ENCODE data around the gene CRYBA2. TPM values are rescaled to one million over a fixed set of nuclear protein-coding genes. Genes with fewer than 3 reads are reported as not detected.

The CRYBA2 gene, protein sequence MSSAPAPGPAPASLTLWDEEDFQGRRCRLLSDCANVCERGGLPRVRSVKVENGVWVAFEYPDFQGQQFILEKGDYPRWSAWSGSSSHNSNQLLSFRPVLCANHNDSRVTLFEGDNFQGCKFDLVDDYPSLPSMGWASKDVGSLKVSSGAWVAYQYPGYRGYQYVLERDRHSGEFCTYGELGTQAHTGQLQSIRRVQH
- not detected in 2 replicates for total RNA-seq (2014; rRNA removed; shearing (Covaris generic))
- polyA plus RNA-seq (2016; fragmentation: Nextera tagmentation; extraction: Ambion mirVana), result not detected in 2 replicates
- long read RNA-seq, result 0 reads

DNA sequence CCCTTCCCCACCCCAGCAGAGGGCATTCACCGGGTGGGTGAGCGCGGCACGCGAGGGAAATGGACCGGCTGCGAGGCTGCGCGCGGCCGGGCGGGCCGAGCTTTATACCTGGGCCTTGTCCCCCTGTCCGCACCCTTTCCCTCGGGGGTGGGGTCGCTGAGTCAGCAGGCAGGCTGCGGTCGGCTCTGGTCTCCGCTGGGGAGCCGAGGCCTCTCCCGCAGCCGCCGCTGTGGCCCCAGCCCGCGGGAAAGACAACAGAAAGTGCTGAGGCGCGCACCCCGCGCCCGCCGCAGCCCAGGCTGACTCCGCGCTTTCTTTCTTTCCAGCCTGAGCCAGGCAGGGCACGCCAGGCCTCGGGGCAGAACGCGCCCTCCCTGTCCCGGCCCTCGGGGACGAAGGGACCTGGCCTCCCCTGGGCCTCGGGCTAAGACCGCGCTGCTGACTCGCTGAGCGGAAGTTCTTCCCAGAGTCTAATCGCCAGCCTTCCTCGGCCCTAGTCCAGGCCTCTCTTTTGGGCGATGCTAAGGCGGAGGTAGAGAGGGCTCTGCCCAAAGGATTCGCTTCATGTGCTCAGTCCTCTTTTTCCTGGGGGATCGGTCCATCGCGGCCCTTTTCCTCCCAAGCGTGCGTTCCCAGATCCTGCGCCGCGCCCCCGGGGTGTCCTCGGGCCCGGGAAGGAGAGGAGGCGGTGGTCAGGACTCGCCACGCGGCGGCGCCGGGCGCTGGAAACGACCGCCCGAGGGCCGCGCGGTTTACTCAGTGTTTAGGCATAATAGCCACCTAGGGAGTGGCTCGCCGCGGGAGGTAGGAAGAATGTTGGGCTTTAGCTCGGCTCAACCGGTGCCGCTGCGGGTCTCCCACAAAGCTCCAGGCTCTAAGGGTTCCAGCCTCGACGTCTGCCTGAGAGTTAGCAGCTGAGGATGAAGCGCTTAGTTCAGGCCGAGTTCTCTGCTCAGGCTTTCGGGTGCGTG is at the start of gene CRYBA2:
TSS of gene CRYBA2 (minus strand) at position 78 of the 971 bp plus-strand sequence. CDS start 246 bp downstream, outside the sequence.
- H3K4me2 ChIP-seq, result peak within 1 kb of the TSS; percentile 72
- peaks cover 99% of the 10 kb centered on the region for H3K27me3 Mint-ChIP-seq (ENCODE audit: insufficient read depth, low read depth, poor library complexity)
- ATAC-seq, result peak; percentile 38
- H2AFZ ChIP-seq, result no peak within 1 kb of the TSS
- TF ChIP-seq EZH2phosphoT487 (IDR thresholded peaks at IDR 0.05; ENCODE audit: unreplicated experiment) (peak; percentile 41), EZH2 (IDR thresholded peaks at IDR 0.05; ENCODE audit: low read depth, unreplicated experiment) (peak; percentile 92), CREB1 (CRISPR knock-in tag; IDR thresholded peaks at IDR 0.05; ENCODE audit: low read depth) (no peak)
- TF ChIP-seq, protein P1, sequence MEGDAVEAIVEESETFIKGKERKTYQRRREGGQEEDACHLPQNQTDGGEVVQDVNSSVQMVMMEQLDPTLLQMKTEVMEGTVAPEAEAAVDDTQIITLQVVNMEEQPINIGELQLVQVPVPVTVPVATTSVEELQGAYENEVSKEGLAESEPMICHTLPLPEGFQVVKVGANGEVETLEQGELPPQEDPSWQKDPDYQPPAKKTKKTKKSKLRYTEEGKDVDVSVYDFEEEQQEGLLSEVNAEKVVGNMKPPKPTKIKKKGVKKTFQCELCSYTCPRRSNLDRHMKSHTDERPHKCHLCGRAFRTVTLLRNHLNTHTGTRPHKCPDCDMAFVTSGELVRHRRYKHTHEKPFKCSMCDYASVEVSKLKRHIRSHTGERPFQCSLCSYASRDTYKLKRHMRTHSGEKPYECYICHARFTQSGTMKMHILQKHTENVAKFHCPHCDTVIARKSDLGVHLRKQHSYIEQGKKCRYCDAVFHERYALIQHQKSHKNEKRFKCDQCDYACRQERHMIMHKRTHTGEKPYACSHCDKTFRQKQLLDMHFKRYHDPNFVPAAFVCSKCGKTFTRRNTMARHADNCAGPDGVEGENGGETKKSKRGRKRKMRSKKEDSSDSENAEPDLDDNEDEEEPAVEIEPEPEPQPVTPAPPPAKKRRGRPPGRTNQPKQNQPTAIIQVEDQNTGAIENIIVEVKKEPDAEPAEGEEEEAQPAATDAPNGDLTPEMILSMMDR (conservative IDR thresholded peaks at IDR 0.05; ENCODE audit: low read depth in 2 of 2), result 0 out of 4 replicates have a peak, but pooled peaks of 1 of the 2 experiments have one; percentile 5
- no peak within 1 kb of the TSS for H3K27ac ChIP-seq (ENCODE audit: low read depth)
- H3K79me2 ChIP-seq (replicated peaks; ENCODE audit: insufficient read depth), result no peaks in the 10 kb centered on the region
- no peak within 1 kb of the TSS for H3K27ac Mint-ChIP-seq
- H3K4me3 Mint-ChIP-seq, result peak within 1 kb of the TSS; percentile 30; the same call in 1 of the 3 replicates
- peaks cover 100% of the 10 kb centered on the region for H3K27me3 ChIP-seq (ENCODE audit: insufficient read depth)
- H3K4me1 ChIP-seq (ENCODE audit: insufficient read depth), result peaks cover 21% of the 10 kb centered on the region
- peaks cover 5% of the 10 kb centered on the region for H3K4me1 Mint-ChIP-seq
- no peaks in the 10 kb centered on the region for H3K9me2 ChIP-seq (ENCODE audit: insufficient read depth)
- no peaks in the 10 kb centered on the region for H3K36me3 Mint-ChIP-seq (ENCODE audit: low read depth)
- DNase-seq (ENCODE audit: low spot score), result peak; percentile 59
- H3K4me3 ChIP-seq, result peak within 1 kb of the TSS; percentile 47
- no peaks in the 10 kb centered on the region for H3K36me3 ChIP-seq (ENCODE audit: insufficient read depth)
- peaks cover 7% of the 10 kb centered on the region; the same call in 1 of the 2 replicates for H3F3A ChIP-seq (replicated peaks; ENCODE audit: low read depth)
- H3K9me3 Mint-ChIP-seq, result no peaks in the 10 kb centered on the region; the same call in 2 of the 3 replicates
- peaks cover 10% of the 10 kb centered on the region; the same call in 1 of the 2 replicates for H4K20me1 ChIP-seq (replicated peaks; ENCODE audit: insufficient read depth)

DNA sequence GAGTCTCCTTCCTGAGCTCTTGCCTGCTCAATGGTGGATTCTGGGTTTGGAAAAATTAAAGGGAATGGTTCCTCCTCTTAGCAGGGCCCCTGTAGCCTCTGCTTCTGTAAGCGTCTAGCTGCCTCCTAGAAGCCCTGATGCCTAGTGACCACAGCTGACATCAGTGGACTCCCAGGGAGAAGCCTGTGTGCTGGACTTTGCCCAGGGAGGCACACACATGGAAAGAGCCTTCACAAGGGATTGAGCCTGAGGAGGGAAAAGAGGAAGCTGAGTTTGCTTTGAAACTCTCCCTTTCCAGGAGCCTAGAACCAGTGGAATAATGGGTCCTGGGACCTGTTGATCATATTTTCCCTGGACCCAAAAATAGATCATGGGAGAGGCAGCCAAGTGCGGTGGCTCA is 49.5 kb upstream of the CRYBA2 start:
- peaks cover 10% of the 10 kb centered on the region for H3K27me3 Mint-ChIP-seq (ENCODE audit: insufficient read depth, low read depth, poor library complexity)
- peaks cover 6% of the 10 kb centered on the region; the same call in 1 of the 3 replicates for H3K4me1 Mint-ChIP-seq
- no peak overlapping the region for H3K27ac ChIP-seq (ENCODE audit: low read depth)
- TF ChIP-seq CREB1 (CRISPR knock-in tag; IDR thresholded peaks at IDR 0.05; ENCODE audit: low read depth), result no peak
- TF ChIP-seq, protein P1 (conservative IDR thresholded peaks at IDR 0.05; ENCODE audit: low read depth in 2 of 2), result no peak
- H3K36me3 ChIP-seq (ENCODE audit: insufficient read depth), result no peaks in the 10 kb centered on the region
- 0 out of 2 replicates have a peak, but pooled peaks cover 4% of the 10 kb centered on the region for H3K27me3 ChIP-seq (ENCODE audit: insufficient read depth)
- no peaks in the 10 kb centered on the region for H3K9me3 Mint-ChIP-seq
- no peaks in the 10 kb centered on the region; the same call in 1 of the 2 replicates for H3K4me1 ChIP-seq (ENCODE audit: insufficient read depth)
- H3K4me2 ChIP-seq, result no peak overlapping the region
- H4K20me1 ChIP-seq (replicated peaks; ENCODE audit: insufficient read depth), result no peaks in the 10 kb centered on the region
- H2AFZ ChIP-seq, result no peak overlapping the region
- H3K4me3 Mint-ChIP-seq, result no peak overlapping the region
- H3K9me2 ChIP-seq (ENCODE audit: insufficient read depth), result no peaks in the 10 kb centered on the region
- no peak for ATAC-seq
- H3K79me2 ChIP-seq (replicated peaks; ENCODE audit: insufficient read depth), result no peaks in the 10 kb centered on the region
- no peak overlapping the region for H3K27ac Mint-ChIP-seq
- DNase-seq (ENCODE audit: low spot score), result no peak
- H3K4me3 ChIP-seq, result no peak overlapping the region
- H3K36me3 Mint-ChIP-seq (ENCODE audit: low read depth), result no peaks in the 10 kb centered on the region
- no peaks in the 10 kb centered on the region for H3F3A ChIP-seq (replicated peaks; ENCODE audit: low read depth)
